H1 (cell line): ENCODE data around the gene SPTBN5.

Experiments
- CREB1 ChIP-seq: IDR thresholded peaks from 2 replicates; pipeline ENCODE4 v1.6.1; 2012; ENCODE audit warnings: inconsistent platforms
- CTCF ChIP-seq, 3 experiments: IDR thresholded peaks; 1 replicate in 2 of 3; 2 replicates in 1 of 3; pipeline versions ENCODE4 v1.5.1 to v1.6.1; 2011; ENCODE audit warnings: low read length in 3 of 3, mild to moderate bottlenecking in 3 of 3, inconsistent platforms in 2 of 3, low read depth in 1 of 3, moderate library complexity in 1 of 3; ENCODE audit not compliant: insufficient read depth in 1 of 3; ENCODE audit errors: control extremely low read depth in 1 of 3
- TAF1 ChIP-seq: IDR thresholded peaks from 2 replicates; pipeline ENCODE4 v1.6.1; 2011; ENCODE audit warnings: mild to moderate bottlenecking, low read depth, low read length
- YY1 ChIP-seq: IDR thresholded peaks from 2 replicates; pipeline ENCODE4 v1.6.1; 2011; ENCODE audit warnings: low read depth, mild to moderate bottlenecking, low read length
- ZNF274 ChIP-seq: IDR thresholded peaks from 2 replicates; pipeline ENCODE4 v1.7.0; 2012; ENCODE audit warnings: low read length, borderline replicate concordance; ENCODE audit errors: extremely low read depth

- TF ChIP-seq YY1 (no peak), CTCF (IDR thresholded peaks at IDR 0.05; ENCODE audit: control extremely low read depth in 1 of 3, insufficient read depth in 1 of 3, low read depth in 1 of 3, low read length in 3 of 3) (no peak), ZNF274 (no peak), TAF1 (no peak), CREB1 (no peak)
These were observed 76.5 kb downstream of the SPTBN5 start for GRCh38 chr15:41817327-41817726.
